ENCODE data around the gene TRMU.

Gene TRMU

GRCh38 chr22:46320166-46320710 is 15.3 kb upstream of the TRMU start:
- no peak overlapping the region for H3K27ac ChIP-seq
- TF ChIP-seq CTCF (conservative IDR thresholded peaks at IDR 0.05), result no peak
- no peak for TF ChIP-seq ZFX (IDR thresholded peaks at IDR 0.05)

GRCh38 chr22:46320716-46321386 is 14.7 kb upstream of the TRMU start:
- no peak overlapping the region for H3K27ac ChIP-seq
- TF ChIP-seq ZFX (IDR thresholded peaks at IDR 0.05) (no peak), CTCF (conservative IDR thresholded peaks at IDR 0.05) (no peak)

- no peak overlapping the region for H3K27ac ChIP-seq
- no peak for TF ChIP-seq ZFX (IDR thresholded peaks at IDR 0.05)
- TF ChIP-seq CTCF (conservative IDR thresholded peaks at IDR 0.05), result no peak
These were observed 12.8 kb upstream of the TRMU start for GRCh38 chr22:46322711-46323110.

- H3K27ac ChIP-seq, result no peak overlapping the region
- TF ChIP-seq CTCF (conservative IDR thresholded peaks at IDR 0.05) (no peak), ZFX (IDR thresholded peaks at IDR 0.05) (no peak)
These were observed 12.4 kb upstream of the TRMU start for GRCh38 chr22:46323162-46323561.

- H3K27ac ChIP-seq, result no peak overlapping the region
- no peak for TF ChIP-seq CTCF (conservative IDR thresholded peaks at IDR 0.05)
- no peak for TF ChIP-seq ZFX (IDR thresholded peaks at IDR 0.05)
These were observed 9.3 kb upstream of the TRMU start for GRCh38 chr22:46326066-46326680.

GRCh38 chr22:46327691-46328465 is 7.6 kb upstream of the TRMU start:
- TF ChIP-seq CTCF (conservative IDR thresholded peaks at IDR 0.05), result no peak
- TF ChIP-seq ZFX (IDR thresholded peaks at IDR 0.05), result no peak
- no peak overlapping the region for H3K27ac ChIP-seq

GRCh38 chr22:46328797-46329196 is 6.7 kb upstream of the TRMU start:
- H3K27ac ChIP-seq, result no peak overlapping the region
- TF ChIP-seq ZFX (IDR thresholded peaks at IDR 0.05), result no peak
- no peak for TF ChIP-seq CTCF (conservative IDR thresholded peaks at IDR 0.05)
